ENCODE data around the gene SVOPL.
"Not testable (repeated sequence)": the region's sequence is repeated elsewhere in the genome, so short reads cannot be mapped to it uniquely, and the experiment has no call there.

Gene SVOPL

DNA sequence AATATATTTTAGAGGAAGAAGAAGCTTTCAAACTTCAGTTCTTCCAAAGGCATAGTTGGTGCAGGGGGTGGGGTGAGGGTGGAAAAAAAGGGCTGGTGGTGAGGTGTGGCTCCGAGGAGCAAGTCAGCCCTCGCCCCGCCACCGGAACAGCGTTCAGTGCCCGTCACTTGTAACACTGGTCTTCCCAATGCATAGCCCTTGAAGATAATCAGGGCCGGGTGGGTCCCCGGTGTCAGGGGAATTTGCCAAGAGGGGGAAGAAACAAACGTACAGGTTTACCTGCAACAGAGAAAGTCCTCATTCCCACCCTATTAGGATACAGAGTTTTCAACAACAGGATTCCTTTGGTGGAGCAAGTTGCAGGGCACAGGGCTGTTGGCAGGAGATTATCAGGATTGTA lies 1.5 kb downstream of the SVOPL start:
- no peak for DNase-seq

DNA sequence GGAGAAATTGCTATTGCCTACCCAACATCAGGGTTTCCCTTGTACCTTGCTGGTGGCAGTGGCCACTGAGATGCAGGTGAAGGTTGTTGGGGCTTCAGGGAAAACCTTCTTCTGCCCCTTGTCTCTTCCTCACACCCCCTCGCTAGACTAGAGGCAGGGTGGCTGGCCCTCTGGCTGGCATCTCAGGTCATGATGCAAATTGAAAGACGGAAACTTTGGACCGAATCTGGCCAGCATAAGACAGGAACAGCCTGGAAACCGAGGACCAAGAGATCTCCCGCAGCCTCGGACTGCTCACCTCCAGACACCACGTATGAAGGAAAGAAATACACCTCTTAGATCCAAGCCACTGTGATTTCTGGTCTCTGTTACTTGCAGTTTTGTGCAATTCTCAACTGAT lies 2.9 kb downstream of the SVOPL start:
- DNase-seq: no peak

DNA sequence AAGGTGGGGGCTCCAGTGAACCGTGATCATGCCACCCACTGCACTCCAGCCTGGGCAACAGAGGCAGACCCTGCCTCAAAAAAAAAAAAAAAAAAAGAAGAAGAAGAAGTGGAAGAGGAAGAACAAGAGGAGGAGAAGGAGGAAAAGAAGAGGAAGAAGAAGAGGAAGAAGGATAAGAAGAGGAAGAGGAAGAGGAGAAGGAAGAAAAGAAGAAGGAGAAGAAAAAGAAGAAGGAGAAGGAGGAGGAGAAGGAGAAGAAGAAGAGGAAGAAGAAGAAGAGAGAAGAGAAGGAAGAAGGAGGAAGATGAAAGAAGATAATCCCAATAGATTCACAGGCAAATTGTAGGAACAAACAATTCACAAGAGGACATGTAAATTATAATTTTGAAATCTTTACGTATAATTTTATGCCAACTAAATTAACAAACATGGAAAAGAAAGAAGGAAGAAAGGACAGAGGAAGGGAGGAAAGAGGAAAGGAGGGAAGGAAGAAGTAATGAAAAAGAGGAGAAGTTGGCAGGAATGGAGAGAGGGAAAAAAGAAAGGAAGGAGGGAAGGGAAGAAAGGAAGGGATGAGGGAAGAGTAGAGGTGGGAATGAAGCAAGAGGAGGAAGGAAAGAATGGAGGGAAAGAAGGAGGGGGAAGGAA lies 3.5 kb downstream of the SVOPL start:
- no peak for DNase-seq

DNA sequence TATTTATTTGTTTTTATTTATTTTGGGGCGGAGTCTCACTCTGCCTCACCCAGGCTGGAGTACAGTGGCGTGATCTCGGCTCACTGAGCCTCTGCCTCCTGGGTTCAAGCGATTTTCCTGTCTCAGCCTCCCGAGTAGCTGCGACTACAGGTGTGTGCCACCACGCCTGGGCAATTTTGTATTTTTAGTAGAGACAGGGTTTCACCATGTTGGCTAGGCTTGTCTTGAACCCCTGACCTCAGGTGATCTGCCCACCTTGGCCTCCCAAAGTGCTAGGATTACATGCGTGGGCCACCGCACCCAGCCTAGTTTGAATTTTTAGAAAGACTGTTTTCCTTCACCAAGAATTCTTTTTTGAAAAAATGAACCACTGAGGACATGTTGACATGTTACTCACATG lies 5.4 kb downstream of the SVOPL start:
- DNase-seq: not testable (repeated sequence)

DNA sequence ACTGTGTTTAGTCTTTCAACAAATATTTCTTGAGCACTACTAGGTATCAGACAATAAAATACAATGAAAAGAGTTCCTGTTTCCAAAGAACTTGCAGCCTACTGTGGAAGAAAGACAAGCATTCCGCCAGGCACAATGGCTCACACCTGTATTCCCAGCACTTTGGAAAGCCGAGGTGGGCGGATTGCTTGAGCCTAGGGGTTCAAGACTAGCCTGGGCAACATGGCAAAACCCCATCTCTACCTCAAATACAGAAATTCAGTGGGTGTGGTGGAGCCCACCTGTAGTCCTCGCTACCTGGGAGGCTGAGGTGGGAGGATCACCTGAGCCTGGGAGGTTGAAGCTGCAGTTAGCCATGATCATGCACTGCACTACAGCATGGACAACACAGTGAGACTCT lies 6.1 kb downstream of the SVOPL start:
- DNase-seq: no peak

DNA sequence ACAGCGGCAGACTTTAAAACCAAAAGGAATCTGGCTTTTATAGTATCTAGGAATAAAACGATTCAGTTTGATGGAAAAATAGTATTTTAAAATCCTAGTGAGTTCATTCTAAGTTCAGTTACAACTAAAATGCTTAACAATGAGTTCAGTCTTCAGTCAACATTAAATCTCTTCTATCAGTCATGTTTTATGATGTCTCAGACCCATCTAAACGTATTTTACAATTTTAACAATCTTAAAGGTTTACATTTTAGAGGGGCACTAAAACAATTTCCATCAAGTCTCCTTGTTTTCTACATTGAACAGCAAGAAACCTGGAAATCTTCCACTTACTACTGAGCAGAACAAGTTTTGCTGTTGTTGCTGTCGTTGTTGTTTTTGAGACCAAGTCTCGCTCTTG lies 10.0 kb downstream of the SVOPL start:
- no peak for DNase-seq

DNA sequence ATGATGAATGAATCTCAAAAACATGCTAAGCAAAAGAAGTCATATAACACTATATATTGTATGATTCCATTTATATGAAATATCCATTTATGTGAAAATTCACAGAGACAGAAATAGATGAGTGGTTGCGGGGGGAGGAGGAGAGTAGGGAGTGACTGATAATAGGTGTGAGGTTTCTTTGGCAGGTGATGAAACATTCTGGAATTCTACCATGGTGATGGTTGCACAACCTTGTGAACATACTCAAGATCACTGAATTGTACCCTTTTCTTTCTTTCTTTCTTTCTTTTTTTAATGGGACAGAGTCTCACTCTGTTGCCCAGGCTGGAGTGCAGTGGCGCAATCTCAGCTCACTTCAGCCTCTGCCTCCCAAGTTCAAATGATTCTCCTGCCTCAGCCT lies 10.7 kb downstream of the SVOPL start:
- no peak for DNase-seq

DNA sequence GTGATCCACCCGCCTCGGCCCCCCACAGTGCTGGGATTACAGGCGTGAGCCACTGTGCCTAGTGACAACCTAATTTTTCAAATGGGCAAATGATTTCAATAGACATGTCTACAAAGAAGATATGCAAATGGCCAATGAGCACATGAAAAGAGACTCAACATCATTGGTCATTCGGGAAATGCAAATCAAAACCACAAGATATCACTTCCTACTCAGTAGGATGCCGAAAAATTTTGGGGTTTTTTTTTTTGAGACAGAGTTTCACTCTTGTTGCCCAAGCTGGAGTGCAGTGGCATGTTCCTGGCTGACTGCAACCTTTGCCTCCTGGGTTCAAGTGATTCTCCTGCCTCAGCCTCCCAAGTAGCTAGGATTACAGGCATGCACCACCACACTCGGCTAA lies 13.1 kb downstream of the SVOPL start:
- not testable (repeated sequence) for DNase-seq

DNA sequence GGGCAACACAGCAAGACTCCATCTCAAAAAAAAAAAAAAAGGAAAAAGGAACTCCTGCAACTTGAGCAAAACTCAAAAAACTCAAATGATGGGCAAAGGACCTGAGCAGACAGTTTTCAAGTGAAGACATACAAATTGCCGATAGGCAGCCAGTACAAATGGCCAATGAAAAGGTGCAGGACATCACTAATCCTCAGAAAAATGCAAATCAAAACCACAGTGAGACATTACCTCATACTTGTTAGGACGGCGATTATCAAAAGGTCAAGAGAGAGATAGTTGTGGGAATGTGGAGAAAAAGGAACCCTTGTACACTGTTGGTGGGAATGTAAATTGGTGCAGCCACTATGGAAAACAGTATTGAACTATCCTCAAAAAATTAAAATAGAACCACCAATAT lies 16.8 kb downstream of the SVOPL start:
- no peak for DNase-seq

DNA sequence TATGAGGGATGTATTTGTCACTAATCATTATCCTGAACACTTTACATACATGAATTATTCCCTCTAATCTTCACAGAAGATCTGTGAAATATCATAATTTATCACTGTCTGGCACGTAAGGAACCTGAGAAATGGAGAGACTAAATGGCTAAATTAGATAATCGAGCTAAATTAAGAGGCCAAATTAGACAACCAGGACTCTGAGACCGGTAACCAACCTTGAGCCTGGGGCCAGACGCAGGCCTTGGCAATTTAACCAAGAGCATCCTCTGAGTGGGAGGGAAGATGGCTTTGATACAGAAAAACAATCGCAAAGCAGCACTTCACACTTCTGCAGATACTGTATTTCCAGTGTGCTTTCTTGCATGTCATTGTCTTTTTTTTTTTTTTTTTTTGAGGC lies 21.4 kb downstream of the SVOPL start:
- DNase-seq: no peak

DNA sequence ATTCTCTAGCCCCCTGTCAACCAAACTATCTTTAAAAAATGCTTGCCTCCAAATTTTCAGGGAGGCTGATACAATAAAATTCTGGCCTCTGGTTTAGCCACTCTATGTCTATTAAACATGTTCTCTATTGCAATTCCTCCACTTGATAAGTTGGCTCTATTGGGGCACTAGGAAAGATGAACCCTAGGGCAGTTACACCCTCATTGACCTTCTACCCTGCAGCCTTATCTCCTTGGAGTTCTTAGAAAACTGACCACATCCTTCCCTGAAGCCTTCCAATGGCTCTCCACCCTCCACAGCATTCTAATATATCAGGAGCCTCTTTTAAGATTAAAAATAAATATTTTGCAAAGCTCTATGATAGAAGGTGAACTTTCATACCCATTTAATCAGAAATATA lies 30.6 kb downstream of the SVOPL start:
- DNase-seq: no peak

DNA sequence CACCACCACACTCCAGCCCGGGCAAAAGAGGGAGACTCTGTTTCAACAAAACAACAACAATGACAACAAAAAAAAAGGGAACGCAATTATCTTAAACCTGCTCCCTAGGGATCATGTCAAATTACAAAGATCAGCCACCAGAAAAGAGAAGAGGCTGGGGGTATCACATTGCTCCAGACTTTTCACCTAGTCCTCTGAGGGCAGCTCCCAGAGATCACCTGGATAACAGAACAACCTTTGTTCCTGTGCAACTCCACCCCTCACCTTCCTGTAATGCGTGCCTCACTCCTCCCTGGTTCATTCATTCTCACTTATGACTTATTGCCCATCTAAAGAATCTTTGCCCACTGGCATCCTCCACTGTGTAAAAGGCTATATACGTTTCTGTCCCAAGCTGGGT lies 31.8 kb downstream of the SVOPL start:
- no peak for DNase-seq

DNA sequence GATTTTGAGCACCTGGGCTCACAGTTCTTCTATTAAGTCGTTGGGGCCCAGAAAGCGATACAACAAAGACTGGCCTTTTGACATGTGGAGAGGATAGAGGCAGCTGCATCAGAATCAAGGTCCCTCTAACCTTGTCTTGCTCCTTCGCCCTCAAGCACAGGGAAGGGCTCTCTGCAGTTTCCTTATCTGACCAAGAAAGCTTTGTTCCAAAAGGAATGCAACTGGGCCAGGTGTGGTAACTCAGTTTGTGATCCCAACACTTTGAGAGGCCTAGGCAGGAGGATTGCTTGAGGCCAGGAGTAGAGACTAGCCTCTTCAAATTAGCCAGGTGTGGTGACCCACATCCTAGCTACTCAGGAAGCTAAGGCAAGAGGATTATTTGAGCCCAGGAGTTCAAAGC lies 32.2 kb downstream of the SVOPL start:
- DNase-seq: no peak

DNA sequence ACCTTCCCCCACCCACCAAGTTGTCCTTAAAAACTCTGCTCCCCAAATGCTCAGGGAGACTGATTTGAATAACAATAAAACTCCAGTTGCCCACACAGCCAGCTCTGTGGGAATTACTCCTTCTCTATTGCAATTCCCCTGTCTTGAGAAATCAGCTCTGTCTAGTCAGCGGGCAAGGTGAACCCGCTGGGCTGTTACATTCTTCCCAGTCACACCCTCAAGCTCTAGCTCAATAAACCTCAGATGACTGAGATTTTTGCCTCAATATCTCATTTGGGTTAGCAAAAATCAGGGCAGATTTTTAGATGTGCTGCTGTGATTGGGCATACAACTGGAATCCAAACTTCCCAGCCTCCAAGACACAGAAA lies 32.9 kb downstream of the SVOPL start:
- DNase-seq: no peak

DNA sequence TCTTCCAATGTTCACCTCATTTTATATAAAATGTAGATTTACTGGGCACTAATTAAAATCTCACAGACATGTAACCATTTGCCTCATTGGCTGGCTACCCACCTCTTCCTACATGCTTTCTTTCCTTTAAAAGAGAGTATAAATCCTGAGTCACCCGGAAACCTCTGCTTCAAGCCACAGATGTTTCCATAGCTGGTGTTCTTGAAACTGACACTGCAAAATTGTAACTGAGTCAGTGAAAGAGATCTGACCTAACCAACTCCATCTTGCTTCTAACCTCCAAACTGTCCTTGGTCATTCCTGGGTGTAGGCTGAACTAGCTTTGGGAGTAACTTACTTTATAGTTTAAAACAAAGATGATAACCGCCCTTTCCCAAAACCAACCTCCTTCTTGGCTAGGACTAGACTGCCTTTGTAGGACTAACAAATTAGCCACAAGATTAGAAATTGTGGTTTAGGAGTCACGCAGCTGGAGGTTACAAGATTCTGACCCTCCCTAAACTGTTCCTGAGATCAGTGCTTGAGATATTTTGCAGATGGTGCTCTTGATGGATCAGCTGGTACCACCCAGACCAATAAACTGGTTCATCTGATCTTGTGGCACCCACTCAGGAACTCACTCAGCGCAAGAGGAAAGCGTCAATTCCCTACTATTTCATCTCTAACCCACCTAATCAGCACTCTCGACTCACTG lies 33.5 kb downstream of the SVOPL start:
- DNase-seq: no peak

DNA sequence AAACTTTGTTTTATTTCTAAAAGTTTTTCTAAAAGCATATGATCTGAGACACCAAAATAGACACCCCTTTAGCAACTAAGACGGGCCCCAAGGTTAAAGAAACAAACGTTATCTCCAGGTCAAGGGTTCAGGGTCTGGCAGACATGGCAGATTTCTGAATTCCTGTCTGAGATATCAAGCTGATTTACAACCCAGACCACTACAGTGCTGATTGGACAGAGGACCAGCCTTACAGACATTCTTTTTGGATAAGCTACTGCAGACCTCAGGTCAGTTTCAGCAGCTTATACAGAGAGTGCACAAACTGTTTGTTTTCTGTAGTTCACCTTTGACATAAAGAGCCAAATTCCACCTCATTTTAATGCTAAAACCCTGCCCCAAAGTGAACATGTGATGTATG lies 34.8 kb downstream of the SVOPL start:
- no peak for DNase-seq

DNA sequence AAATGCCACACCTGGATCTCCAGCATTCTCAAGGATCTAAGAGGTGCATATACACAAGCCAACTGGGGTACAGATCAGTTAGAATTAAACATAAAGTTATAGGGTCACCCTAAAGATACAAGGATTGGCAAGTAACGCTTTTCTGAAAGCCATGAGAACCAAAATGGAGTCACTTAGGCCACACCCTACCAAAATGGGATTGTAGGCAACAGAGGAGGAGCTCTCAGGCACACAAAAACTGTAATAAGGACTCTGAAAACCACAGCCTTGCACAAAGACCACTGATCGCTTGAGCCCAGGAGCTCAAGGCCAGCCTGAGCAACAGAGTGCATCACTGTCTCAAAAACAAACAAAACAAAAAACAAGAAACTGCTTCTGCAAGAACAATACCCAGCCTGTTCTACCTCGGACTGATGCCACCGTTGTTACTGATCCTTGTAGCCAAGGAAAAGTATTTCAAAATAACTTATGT lies 35.5 kb downstream of the SVOPL start:
- DNase-seq: no peak

DNA sequence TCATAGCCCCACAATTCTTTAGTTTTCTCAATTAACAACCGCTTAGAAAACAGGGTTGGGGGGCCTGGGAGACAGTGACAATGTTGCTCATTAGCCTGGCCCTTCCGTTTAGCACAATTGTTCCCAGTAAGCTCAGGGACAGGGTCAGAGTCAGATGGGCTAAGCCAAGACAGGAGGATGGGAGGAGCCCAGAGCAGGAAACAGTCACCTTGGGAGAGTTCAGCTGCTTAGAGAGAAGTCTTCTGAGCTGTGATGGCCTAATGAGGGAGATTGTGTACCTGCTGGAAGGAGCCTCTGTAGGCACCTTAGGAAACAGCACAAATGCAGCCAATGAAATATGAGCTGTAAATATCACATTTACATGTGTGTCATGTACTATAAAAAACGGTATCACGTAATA lies 35.9 kb downstream of the SVOPL start:
- DNase-seq: no peak

DNA sequence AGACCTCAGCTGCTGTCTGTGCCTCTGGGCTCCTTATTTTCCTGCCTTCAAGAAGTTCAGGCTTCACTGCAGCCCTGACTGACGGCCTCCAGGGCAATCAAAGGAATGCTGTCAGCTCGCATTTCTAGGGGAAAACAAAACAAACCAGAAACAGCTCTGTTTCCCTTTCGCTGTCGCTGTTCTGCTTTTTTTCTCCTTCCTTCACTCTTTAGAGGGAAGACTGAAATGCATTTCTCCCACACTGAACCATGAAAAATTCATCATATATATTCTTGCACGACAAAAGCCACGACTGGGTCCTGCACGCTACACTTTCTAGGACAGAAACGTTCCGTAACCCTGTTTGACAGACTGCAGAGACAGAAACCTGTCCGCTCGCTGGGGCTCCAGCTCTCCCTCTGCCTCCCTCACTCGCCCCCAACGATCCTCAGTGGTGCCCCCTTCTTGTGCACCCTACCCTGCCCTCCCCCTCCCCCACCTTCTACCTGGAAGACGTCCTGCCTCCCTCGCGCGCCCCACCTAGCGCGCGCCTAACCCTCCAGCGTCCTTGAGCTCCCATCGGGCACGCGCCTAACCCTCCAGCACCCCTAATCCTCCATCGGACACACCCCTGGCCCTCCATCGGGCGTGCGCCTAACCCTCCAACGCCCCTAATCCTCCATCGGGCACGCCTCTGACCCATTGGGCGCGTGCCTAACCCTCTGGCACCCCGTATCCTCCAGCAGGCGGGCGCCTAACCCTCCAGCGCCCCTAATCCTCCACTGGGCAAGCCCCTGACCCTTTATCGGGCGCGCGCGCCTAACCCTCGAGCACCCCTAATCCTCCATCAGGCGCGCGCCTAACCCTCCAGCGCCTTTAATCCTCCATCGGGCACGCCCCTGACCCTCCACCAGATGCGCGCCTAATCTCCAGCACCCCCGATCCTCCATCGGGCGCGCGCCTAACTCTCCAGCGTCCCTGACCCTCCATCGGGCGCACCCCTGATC lies 37.1 kb downstream of the SVOPL start:
- DNase-seq: no peak

DNA sequence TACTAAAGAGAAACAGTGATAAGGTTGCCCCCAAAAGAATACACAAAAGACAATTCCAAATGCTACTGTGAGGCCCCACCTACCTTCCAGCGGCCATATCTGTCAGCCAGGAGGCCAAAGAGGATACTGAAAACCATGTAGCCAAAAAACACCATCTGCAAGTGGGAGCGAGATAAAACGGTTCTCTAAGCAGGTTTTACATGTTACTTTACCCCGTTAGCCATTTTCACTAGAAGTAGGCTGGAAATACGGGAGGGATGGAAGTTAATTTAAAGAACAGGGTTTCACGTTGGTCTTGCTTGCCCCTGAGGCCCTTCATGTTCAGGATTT lies 38.2 kb downstream of the SVOPL start:
- no peak for DNase-seq

DNA sequence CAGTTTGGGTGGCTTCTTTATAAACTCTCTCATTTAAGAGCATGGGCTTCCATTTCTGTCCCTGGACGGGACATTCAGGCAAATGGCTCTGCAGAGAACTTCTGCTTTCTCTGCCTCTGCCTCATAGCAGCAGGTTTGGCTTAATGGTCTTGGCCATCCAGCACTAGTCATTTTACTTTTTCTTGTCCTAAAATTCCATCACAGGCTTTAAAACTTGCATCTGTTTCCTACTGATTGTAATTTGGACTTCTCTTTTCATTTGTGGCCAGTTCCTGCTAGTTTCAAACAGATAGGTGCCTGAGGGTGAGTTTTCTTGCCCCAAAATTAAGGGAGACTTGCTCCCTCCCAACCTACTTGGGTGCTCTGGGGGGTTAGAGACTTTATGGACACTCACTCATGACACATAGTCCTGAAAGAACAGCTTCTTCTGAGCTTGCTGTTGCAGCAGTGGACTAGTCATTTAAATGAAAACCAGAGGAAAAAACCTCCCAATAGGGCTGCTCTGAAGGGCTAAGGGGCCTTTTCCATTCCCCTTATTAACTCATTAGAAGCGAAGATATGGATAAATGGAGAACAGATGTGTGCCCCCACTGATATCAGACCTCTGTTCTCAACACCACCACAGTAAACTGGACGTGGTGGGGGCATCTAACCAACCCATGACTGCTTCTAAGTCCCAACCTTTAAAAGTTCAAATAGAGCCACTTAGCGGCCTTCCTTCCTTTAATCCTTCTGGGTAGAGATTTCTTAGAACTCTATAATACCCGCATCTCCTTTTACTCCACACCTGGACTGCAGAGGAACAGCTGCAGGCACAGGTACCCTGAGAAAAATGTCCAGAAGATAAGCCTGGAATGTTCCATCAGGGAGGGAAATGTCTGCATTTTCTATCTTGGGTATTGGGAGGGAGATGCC lies 38.8 kb downstream of the SVOPL start:
- DNase-seq: no peak

DNA sequence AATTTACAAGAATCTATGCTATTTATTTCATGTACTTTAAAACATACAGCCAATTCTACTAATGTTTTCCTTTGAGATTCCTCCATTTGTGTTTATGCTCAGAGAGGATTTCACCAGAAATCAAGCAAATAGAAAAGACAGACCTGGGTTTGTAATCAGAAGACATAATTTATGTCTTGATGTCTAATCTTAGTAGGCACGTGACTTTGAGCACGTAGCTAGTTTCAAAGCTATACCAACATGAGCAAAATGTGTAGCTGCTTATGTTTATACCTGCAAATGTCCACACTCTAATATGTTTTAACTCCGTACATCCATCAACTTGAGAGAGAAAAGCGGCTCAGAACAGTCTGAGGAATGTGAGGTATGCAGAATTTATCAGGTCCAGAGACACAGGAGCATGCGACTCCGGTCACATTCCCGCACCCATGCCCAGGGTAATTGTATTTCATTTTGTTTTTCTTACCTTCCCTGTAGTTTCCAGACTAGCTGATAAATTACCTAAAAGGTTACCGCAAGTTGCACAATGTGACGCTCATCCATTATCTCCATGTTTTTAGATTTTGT lies 40.0 kb downstream of the SVOPL start:
- DNase-seq: no peak

DNA sequence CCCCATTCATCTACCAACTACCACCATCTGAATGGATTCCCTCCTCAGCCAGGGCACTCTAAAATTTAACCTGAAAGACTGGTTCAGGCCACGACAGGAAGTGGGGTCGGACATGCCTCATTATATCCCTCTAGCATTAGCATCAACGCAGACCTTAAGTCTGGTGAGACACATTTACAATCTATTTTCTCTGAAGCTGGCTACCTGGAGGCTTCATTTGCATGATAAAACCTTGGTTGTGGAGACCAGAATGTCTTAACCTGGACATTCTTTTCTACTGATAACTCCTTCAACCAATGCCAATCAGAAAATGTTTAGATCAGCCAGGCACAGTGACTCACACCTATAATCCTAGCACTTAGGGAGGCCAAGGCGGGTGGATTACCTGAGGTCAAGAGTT lies 42.3 kb downstream of the SVOPL start:
- no peak for DNase-seq
